ENCODE measurements around the gene TARBP1. TPM values are rescaled to one million over a fixed set of nuclear protein-coding genes. Genes with fewer than 3 reads are reported as not detected.

The TARBP1 gene
- total RNA-seq, 4 donors from 2014 or later = 13.2 to 39.2 (median 27.6) TPM

GRCh38 chr1:234412830-234413229 lies 66.1 kb downstream of the TARBP1 start:
- no peak for DNase-seq
- intact Hi-C loops (cut with DNase I) = no loop called here
- Histone ChIP-seq H3K4me1 (no peaks in the 10 kb centered on the region), H3K27ac (no peak overlapping the region), H3K36me3 (peaks cover 0 to 92% (median 0%) of the 10 kb centered on the region in 3 donors), H3K4me3 (no peak overlapping the region), H3K27me3 (no peaks in the 10 kb centered on the region), H3K9me3 (no peaks in the 10 kb centered on the region)
- 83 to 92% methylated on average over 2 to 7 of the region's 11 CpGs for WGBS, 2 donors
- no peak for TF ChIP-seq POLR2A (IDR thresholded peaks at IDR 0.05)
- TF ChIP-seq CTCF (IDR thresholded peaks at IDR 0.05) = no peak

- Histone ChIP-seq H3K27me3 (no peaks in the 10 kb centered on the region), H3K36me3 (peaks cover 0 to 82% (median 0%) of the 10 kb centered on the region in 3 donors), H3K9me3 (no peaks in the 10 kb centered on the region), H3K27ac (no peak overlapping the region), H3K4me1 (no peaks in the 10 kb centered on the region), H3K4me3 (no peak overlapping the region)
- TF ChIP-seq CTCF (IDR thresholded peaks at IDR 0.05) = no peak
- no peak for TF ChIP-seq POLR2A (IDR thresholded peaks at IDR 0.05)
- intact Hi-C loops (cut with DNase I) = no loop called here
- 78 to 83% methylated on average over 5 of the region's 5 CpGs for WGBS, 2 donors
- no peak for DNase-seq
These were observed 69.7 kb downstream of the TARBP1 start for GRCh38 chr1:234409328-234409727.

- TF ChIP-seq POLR2A (IDR thresholded peaks at IDR 0.05) (no peak), CTCF (IDR thresholded peaks at IDR 0.05) (no peak)
These were observed 70.2 kb downstream of the TARBP1 start for GRCh38 chr1:234408757-234409156.

GRCh38 chr1:234406871-234407270 lies 72.1 kb downstream of the TARBP1 start:
- H3K4me3 ChIP-seq = no peak overlapping the region
- WGBS, 2 donors = 87 to 89% methylated on average over 4 of the region's 4 CpGs
- no peaks in the 10 kb centered on the region for H3K27me3 ChIP-seq
- H3K4me1 ChIP-seq = no peaks in the 10 kb centered on the region
- H3K27ac ChIP-seq = no peak overlapping the region
- TF ChIP-seq POLR2A (IDR thresholded peaks at IDR 0.05) (no peak), CTCF (IDR thresholded peaks at IDR 0.05) (no peak)
- peaks cover 0 to 57% (median 0%) of the 10 kb centered on the region in 3 donors for H3K36me3 ChIP-seq
- DNase-seq = no peak
- no peaks in the 10 kb centered on the region for H3K9me3 ChIP-seq
- intact Hi-C loops (cut with DNase I) = no loop called here

More at GRCh38 chr1:234408757-234409156, 70.2 kb downstream of the TARBP1 start:
- no peak for DNase-seq
- 83 to 89% methylated on average over 9 of the region's 9 CpGs for WGBS, 2 donors
- no peaks in the 10 kb centered on the region for H3K27me3 ChIP-seq
- no peak overlapping the region for H3K4me3 ChIP-seq
- H3K4me1 ChIP-seq = no peaks in the 10 kb centered on the region
- peaks cover 0 to 76% (median 0%) of the 10 kb centered on the region in 3 donors for H3K36me3 ChIP-seq
- no peaks in the 10 kb centered on the region for H3K9me3 ChIP-seq
- H3K27ac ChIP-seq = no peak overlapping the region
- intact Hi-C loops (cut with DNase I) = no loop called here

GRCh38 chr1:234405676-234406075 lies 73.3 kb downstream of the TARBP1 start:
- Histone ChIP-seq H3K27ac (no peak overlapping the region), H3K4me3 (no peak overlapping the region), H3K27me3 (no peaks in the 10 kb centered on the region), H3K4me1 (peaks cover 0 to 7% (median 0%) of the 10 kb centered on the region in 3 donors), H3K36me3 (peaks cover 0 to 45% (median 0%) of the 10 kb centered on the region in 3 donors), H3K9me3 (no peaks in the 10 kb centered on the region)
- intact Hi-C loops (cut with DNase I) = no loop called here
- 71 to 86% methylated on average over 3 to 6 of the region's 6 CpGs for WGBS, 2 donors
- DNase-seq = no peak
- TF ChIP-seq CTCF (IDR thresholded peaks at IDR 0.05) (no peak), POLR2A (IDR thresholded peaks at IDR 0.05) (no peak)

Measured in esophagus squamous epithelium (tissue), 5 donors.